ENCODE data around the gene C5orf46.
"Not testable (repeated sequence)": the region's sequence is repeated elsewhere in the genome, so short reads cannot be mapped to it uniquely, and the experiment has no call there.

Gene C5orf46

DNA sequence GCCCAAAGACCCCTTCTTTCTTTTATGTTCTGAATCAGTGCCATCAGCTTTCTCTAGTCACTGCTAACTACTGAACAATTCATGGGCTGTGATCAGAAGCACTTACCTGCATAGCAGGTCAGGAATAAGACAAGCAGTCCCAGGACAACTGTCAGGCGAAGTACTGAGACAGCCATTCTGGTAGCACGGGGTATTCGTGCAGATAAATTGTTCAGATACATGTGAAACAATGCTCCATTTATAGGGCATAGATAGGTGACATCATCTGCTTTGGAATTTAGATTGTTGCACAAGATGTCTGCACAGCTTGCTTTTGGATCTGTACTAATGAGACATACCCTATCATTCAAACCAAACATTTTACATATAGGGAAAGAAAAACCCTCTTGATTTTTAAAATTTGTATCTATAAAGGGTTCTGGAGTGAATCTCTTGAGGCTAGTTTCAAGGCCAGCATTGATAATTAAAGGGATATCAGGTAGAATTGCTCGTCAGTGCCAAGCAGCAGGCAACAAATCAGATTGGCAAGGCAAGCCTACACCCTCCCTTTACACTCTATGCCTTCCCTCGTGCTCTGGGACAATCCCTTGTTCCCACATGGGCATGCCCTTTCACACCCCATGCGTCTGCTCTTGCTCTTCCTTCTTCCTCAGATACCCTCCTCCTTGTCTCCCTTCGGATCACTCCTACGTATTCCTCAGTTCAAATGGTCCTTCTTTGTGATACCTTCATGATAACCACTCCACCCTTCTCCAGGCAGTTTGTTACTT is at the start of gene C5orf46:
Gene C5orf46, minus strand, starts transcription at position 213 of the 770 bp plus-strand sequence. Its CDS starts 37 bp downstream, at position 176.
- no peak for DNase-seq (ENCODE audit: low read depth)
- TF ChIP-seq, protein P1, sequence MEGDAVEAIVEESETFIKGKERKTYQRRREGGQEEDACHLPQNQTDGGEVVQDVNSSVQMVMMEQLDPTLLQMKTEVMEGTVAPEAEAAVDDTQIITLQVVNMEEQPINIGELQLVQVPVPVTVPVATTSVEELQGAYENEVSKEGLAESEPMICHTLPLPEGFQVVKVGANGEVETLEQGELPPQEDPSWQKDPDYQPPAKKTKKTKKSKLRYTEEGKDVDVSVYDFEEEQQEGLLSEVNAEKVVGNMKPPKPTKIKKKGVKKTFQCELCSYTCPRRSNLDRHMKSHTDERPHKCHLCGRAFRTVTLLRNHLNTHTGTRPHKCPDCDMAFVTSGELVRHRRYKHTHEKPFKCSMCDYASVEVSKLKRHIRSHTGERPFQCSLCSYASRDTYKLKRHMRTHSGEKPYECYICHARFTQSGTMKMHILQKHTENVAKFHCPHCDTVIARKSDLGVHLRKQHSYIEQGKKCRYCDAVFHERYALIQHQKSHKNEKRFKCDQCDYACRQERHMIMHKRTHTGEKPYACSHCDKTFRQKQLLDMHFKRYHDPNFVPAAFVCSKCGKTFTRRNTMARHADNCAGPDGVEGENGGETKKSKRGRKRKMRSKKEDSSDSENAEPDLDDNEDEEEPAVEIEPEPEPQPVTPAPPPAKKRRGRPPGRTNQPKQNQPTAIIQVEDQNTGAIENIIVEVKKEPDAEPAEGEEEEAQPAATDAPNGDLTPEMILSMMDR (conservative IDR thresholded peaks at IDR 0.05; ENCODE audit: low read depth, low read length): no peak
- peak within 1 kb of the TSS; percentile 4 for H3K4me3 ChIP-seq (ENCODE audit: low read length)

DNA sequence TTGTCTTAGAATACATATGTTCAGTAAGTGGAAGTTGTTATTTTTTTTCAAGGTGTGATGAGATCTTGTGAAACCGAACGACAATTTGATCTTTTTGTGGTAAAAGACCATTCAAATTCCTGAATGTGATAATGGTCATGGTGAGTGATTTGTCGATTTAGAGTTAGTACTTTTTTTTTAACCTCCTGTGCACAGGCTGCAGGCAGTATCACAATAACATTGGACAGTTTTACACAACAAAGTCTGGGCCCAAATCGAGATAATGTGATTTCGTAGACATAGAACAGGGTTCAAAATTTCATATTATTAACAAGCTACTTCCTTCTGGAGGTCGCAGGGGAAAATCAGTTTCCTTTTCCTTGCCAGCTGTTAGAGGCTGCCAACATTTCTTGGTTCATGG is 48.6 kb upstream of the C5orf46 start:
- TF ChIP-seq, protein P1 (conservative IDR thresholded peaks at IDR 0.05; ENCODE audit: low read depth, low read length): no peak
- DNase-seq (ENCODE audit: low read depth): no peak
- H3K4me3 ChIP-seq (ENCODE audit: low read length): no peak overlapping the region

DNA sequence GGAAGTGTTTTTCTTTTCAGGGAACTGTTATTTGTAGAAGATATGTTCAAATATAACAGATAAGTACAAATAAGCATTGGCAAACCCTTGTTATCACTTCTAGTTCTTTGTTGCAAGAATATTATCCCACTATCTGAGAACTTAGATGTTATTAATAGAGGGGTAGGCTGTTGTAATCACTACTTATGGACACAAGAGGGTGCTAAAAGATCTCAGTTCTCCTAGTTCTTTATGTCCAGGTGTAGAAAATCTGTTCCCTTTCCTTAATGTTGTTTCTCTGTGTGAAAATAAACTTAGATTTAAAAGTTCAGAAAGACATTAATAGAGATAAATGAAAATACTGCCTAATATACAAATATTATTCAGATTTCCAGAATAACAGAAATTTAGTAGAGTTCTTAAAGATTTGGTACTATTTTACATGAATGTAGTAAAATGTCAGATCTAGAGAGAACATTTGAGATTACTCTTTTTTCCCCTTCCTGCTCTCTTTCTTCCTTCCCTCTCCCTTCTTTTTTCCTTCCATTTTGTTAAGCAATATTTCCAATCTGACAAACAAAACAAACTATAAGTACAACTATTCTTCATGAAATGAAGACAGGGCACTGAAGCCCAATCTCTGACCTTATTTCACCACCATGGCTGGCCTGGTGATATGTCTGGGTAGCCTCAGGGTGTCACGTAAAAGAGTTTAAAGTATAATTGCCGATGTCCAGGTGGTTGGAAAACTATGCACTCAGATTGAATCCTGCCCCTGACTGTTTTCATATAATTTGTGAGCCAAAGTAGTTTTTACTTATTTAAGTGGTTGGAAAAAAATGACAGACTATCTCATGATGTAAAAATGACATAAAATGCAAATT is 43.6 kb upstream of the C5orf46 start:
- TF ChIP-seq, protein P1 (conservative IDR thresholded peaks at IDR 0.05; ENCODE audit: low read depth, low read length): peak; percentile 69
- DNase-seq (ENCODE audit: low read depth): peak; percentile 9
- no peak overlapping the region for H3K4me3 ChIP-seq (ENCODE audit: low read length)

DNA sequence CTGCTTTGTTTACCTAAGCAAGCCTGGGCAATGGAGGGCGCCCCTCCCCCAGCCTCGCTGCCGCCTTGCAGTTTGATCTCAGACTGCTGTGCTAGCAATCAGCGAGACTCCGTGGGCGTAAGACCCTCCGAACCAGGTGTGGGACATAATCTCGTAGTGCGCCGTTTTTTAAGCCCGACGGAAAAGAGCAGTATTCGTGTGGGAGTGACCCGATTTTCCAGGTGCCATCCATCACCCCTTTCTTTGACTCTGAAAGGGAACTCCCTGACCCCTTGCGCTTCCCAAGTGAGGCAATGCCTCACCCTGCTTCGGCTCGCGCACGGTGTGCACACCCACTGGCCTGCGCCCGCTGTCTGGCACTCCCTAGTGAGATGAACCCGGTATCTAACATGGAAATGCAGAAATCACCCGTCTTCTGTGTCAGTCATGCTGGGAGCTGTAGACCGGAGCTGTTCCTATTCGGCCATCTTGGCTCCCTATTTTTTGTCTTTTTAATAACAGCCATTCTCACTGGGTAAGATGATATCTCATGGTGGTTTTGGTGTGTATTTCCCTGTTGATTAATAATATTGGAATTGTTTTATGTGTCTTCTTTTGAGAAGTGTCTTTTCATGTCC is 40.4 kb upstream of the C5orf46 start:
- DNase-seq (ENCODE audit: low read depth); H3K4me3 ChIP-seq (ENCODE audit: low read length): not testable (repeated sequence)

DNA sequence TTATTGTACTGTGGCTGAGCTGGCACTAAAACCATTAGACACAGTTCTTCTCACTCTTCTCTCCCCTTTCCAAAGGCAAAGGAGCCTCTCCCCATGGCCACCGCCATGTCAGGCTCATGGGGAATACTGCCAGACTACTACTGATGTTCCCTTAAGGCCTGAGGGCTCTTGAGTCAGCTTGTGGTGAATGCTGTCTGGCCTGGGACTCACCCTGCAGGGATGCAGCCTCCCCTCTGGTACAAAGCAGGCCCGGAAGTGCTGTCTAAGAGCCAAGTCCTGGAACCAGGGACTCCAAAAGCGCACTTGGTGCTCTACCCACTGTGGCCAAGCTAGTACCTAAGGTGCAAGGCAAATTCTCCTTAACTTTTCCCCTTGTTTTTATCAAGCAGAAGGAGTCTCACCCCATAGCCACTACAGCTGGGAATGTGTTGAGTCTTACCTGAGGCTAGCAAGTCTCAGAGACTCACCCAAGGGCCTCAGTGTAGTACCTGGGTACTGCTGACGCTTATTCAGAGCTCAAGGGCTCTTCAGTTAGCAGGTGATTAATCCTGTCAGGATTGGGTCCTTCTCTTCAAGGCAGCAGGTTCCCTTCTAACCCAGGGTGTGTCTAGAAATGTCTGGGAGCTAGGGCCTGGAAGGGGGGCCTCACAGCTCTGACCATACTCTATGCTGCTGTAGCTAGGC is 33.2 kb upstream of the C5orf46 start:
- no peak for DNase-seq (ENCODE audit: low read depth)
- no peak overlapping the region for H3K4me3 ChIP-seq (ENCODE audit: low read length)
- TF ChIP-seq, protein P1 (conservative IDR thresholded peaks at IDR 0.05; ENCODE audit: low read depth, low read length): no peak

DNA sequence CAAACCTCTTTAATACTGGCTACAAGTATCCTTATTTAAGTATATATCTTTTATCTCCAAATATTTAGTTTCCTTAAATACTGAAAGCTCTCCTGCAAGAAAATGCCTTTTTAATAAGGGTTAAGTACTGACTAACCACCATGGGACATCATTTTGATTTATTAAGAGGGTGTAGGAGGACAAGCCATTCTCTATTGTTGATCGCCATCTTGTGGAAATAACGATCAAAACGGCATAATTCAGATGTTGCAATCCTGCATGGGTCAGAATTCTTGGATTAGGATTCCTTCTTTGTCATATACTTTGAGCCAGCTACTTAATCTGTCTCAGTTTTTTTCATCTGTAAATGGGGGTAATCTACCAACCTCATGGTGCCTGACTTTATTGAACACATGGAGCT is 28.7 kb upstream of the C5orf46 start:
- DNase-seq (ENCODE audit: low read depth): peak; percentile 45
- no peak overlapping the region for H3K4me3 ChIP-seq (ENCODE audit: low read length)
- TF ChIP-seq, protein P1 (conservative IDR thresholded peaks at IDR 0.05; ENCODE audit: low read depth, low read length): peak; percentile 56

DNA sequence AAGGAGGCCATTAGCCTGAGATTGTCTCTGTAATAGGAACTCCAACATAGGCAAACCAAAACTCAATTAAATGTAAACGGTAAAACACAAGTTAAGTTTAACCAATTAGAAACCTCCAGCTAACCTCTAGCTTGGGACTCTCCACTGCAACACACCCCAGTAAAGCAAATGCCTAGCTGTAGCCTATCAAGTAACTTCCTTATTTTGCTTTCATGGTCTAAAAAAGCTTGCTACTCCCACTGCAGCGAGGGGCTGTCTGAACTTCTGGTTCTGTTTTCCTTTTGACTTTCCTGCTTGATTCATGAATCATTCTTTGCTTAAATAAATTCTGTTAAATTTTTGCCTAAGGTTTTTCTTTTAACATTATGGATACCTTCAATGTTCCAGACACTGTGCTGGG is 24.4 kb upstream of the C5orf46 start:
- no peak overlapping the region for H3K4me3 ChIP-seq (ENCODE audit: low read length)
- no peak for DNase-seq (ENCODE audit: low read depth)

More for the DNA sequence above, 24.4 kb upstream of the C5orf46 start:
- TF ChIP-seq, protein P1 (conservative IDR thresholded peaks at IDR 0.05; ENCODE audit: low read depth, low read length): no peak

Measured in retinal pigment epithelial cell (primary cell).